Esophagus muscularis mucosa (tissue), 4 donors: ENCODE results near the gene TBC1D10A. TPM values are rescaled to one million over a fixed set of nuclear protein-coding genes. Genes with fewer than 3 reads are reported as not detected.

ENCODE experiments used
- DNase-seq: peaks from one replicate; pipeline ENCODE4 v3.0.0-alpha.2; 2017; ENCODE audit errors: extremely low spot score
- H3K27ac ChIP-seq, 4 donors: fragments of 200-600 bp; sonication (generic); replicated peaks in 1 of 4; 1 replicate in 3 of 4; 2 replicates in 1 of 4; pipeline ENCODE4 v1.5.1; 2016 to 2019; ENCODE audit warnings: mild to moderate bottlenecking in 1 of 4
- H3K27me3 ChIP-seq, 4 donors: fragments of 200-600 bp; sonication (generic); one replicate each; pipeline versions ENCODE4 v1.5.1 to v1.6.0; 2016 to 2019
- H3K36me3 ChIP-seq, 4 donors: fragments of 200-600 bp; sonication (generic); one replicate each; pipeline ENCODE4 v1.5.1; 2016 to 2019
- H3K4me1 ChIP-seq, 4 donors: fragments of 200-600 bp; sonication (generic); one replicate each; pipeline ENCODE4 v1.5.1; 2016 to 2019
- H3K4me3 ChIP-seq, 4 donors: fragments of 200-600 bp; sonication (generic); 1 replicate in 2 of 4; 2 replicates in 2 of 4; pipeline ENCODE4 v1.5.1; 2016 to 2019; ENCODE audit warnings: mild to moderate bottlenecking in 4 of 4, moderate library complexity in 1 of 4
- H3K9me3 ChIP-seq, 4 donors: fragments of 200-600 bp; sonication (generic); 1 replicate in 3 of 4; 2 replicates in 1 of 4; pipeline ENCODE4 v1.5.1; 2016 to 2019
- CTCF ChIP-seq, 3 experiments: fragments of 200-600 bp in 2 of 3; fragments of 450-650 bp in 1 of 3; sonication (generic) in 2 of 3; IDR thresholded peaks; one replicate each; pipeline ENCODE4 v1.5.1; 2017 to 2019; ENCODE audit warnings: antibody characterized with exemption in 3 of 3, mild to moderate bottlenecking in 2 of 3, moderate library complexity in 1 of 3
- EP300 ChIP-seq: sonication (generic); formaldehyde crosslinking; IDR thresholded peaks from one replicate; pipeline ENCODE4 v1.6.1; 2017; ENCODE audit warnings: antibody characterized with exemption
- POLR2A ChIP-seq: fragments of 450-650 bp; IDR thresholded peaks from one replicate; pipeline ENCODE4 v1.6.1; 2017; ENCODE audit warnings: antibody characterized with exemption, moderate library complexity, mild to moderate bottlenecking, low read depth
- POLR2AphosphoS5 ChIP-seq, 2 donors: sonication (generic); formaldehyde crosslinking; IDR thresholded peaks; one replicate each; pipeline ENCODE4 v1.6.1; 2017; ENCODE audit warnings: antibody characterized with exemption in 2 of 2
- WGBS: methylation state at CpG from one replicate; pipeline ENCODE4 v1.1.5; 2018; 5-methylcytosine and 5-hydroxymethylcytosine counted together
- intact Hi-C: fragments of 100-400 bp; cut with DNase I; formaldehyde crosslinking; loops from one replicate; pipeline ENCODE4 v1.15.1; 2023
- total RNA-seq, 4 donors: library from RNA; depleted of rRNA; stranded (reverse); fragments of >200 nt; gene quantifications; one replicate each; pipeline versions ENCODE4 v1.1.0 to v1.2.1, GENCODE V29; 2016

TBC1D10A gene
- total RNA-seq, 4 donors from 2014 or later, result 29.5 to 40.3 (median 38.0) TPM

DNA sequence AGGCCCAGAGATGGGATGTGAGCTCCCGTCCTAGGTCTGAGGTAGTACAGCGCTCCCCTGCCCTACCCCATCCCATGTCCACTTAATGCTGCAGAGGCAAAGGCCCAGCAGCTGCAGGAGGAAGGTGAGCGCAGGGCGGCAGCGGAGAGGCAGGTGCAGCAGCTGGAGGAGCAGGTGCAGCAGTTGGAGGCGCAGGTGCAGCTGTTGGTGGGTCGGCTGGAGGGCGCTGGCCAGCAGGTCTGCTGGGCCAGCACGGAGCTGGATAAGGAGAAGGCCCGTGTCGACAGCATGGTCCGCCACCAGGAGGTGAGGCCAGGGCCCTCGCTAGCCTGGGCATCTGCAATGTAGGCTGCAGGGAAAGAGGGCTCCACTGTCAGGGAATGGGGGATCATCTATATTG lies 45.2 kb upstream of the TBC1D10A start:
- no peaks in the 10 kb centered on the region for H3K4me1 ChIP-seq
- intact Hi-C loops, result no loop called here
- 87% methylated on average over 13 of the region's 13 CpGs for WGBS
- no peaks in the 10 kb centered on the region for H3K27me3 ChIP-seq
- no peak for TF ChIP-seq EP300
- TF ChIP-seq POLR2A, result no peak
- TF ChIP-seq CTCF (IDR thresholded peaks at IDR 0.05), result no peak
- no peak for TF ChIP-seq POLR2AphosphoS5 (IDR thresholded peaks at IDR 0.05)
- DNase-seq, result no peak
- no peak overlapping the region for H3K4me3 ChIP-seq
- no peaks in the 10 kb centered on the region for H3K9me3 ChIP-seq
- no peak overlapping the region for H3K27ac ChIP-seq
- H3K36me3 ChIP-seq, result peaks cover 0 to 8% (median 4%) of the 10 kb centered on the region in 4 donors

GRCh38 chr22:30371321-30371720 lies 44.6 kb upstream of the TBC1D10A start:
- Histone ChIP-seq H3K4me1 (no peaks in the 10 kb centered on the region), H3K27ac (no peak overlapping the region), H3K4me3 (no peak overlapping the region), H3K27me3 (no peaks in the 10 kb centered on the region), H3K36me3 (peaks cover 0 to 4% (median under 1%) of the 10 kb centered on the region in 4 donors), H3K9me3 (no peaks in the 10 kb centered on the region)
- no CpG with 5 or more reads among the region's 9 CpGs for WGBS
- intact Hi-C loops, result no loop called here
- no peak for DNase-seq
- TF ChIP-seq POLR2A (no peak), CTCF (IDR thresholded peaks at IDR 0.05) (no peak), EP300 (no peak), POLR2AphosphoS5 (IDR thresholded peaks at IDR 0.05) (no peak)

DNA sequence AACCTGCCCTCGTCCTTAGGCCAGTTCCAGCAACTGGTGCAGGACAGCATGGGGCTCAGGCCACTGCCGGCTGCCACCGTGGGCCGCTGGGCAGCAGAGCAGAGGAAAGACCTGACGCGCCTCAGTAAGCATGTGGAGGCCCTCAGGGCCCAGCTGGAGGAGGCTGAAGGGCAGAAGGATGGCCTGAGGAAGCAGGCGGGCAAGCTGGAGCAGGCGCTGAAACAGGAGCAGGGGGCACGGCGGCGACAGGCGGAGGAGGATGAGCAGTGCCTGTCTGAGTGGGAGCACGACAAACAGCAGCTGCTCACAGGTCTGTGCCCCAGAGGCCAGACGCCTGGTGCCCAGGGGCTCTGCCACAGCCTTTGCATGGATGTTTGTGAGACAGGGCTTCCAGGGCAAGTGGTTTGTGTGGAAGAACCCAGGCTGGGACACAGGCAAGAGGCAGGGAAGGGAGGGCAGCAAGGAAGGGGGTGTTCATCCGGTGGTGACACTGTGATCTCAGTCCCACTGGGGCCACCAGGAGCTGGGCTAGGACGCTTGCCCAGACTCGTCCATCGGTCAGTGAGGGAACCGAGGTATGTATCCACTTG lies 44.0 kb upstream of the TBC1D10A start:
- Histone ChIP-seq H3K36me3 (peaks cover 0 to 6% (median 2%) of the 10 kb centered on the region in 4 donors), H3K4me3 (no peak overlapping the region), H3K4me1 (no peaks in the 10 kb centered on the region), H3K9me3 (no peaks in the 10 kb centered on the region), H3K27me3 (no peaks in the 10 kb centered on the region), H3K27ac (no peak overlapping the region)
- TF ChIP-seq CTCF (IDR thresholded peaks at IDR 0.05) (no peak), POLR2A (no peak), POLR2AphosphoS5 (IDR thresholded peaks at IDR 0.05) (no peak), EP300 (no peak)
- WGBS, result 91% methylated on average over 12 of the region's 19 CpGs
- intact Hi-C loops, result no loop called here
- no peak for DNase-seq

GRCh38 chr22:30368420-30368819 lies 41.7 kb upstream of the TBC1D10A start:
- Histone ChIP-seq H3K4me3 (no peak overlapping the region), H3K27ac (no peak overlapping the region), H3K4me1 (no peaks in the 10 kb centered on the region), H3K27me3 (no peaks in the 10 kb centered on the region), H3K9me3 (no peaks in the 10 kb centered on the region), H3K36me3 (peaks cover 0 to 9% (median 2%) of the 10 kb centered on the region in 4 donors)
- DNase-seq, result no peak
- intact Hi-C loops, result no loop called here
- TF ChIP-seq CTCF (IDR thresholded peaks at IDR 0.05), result no peak
- no peak for TF ChIP-seq EP300
- no peak for TF ChIP-seq POLR2AphosphoS5 (IDR thresholded peaks at IDR 0.05)
- TF ChIP-seq POLR2A, result no peak
- 95% methylated on average over 9 of the region's 9 CpGs for WGBS

GRCh38 chr22:30365891-30366290 lies 39.1 kb upstream of the TBC1D10A start:
- H3K4me3 ChIP-seq, result no peak overlapping the region
- intact Hi-C loops, result no loop called here
- H3K9me3 ChIP-seq, result no peaks in the 10 kb centered on the region
- 94% methylated on average over 12 of the region's 18 CpGs for WGBS
- H3K36me3 ChIP-seq, result peaks cover 0 to 9% (median 2%) of the 10 kb centered on the region in 4 donors
- no peak for DNase-seq
- no peak overlapping the region for H3K27ac ChIP-seq
- TF ChIP-seq CTCF (IDR thresholded peaks at IDR 0.05), result no peak
- TF ChIP-seq POLR2AphosphoS5 (IDR thresholded peaks at IDR 0.05), result no peak
- no peak for TF ChIP-seq EP300
- TF ChIP-seq POLR2A, result no peak
- H3K4me1 ChIP-seq, result no peaks in the 10 kb centered on the region
- no peaks in the 10 kb centered on the region for H3K27me3 ChIP-seq
